ENCODE data around the gene CTBP2. TPM values are rescaled to one million over a fixed set of nuclear protein-coding genes. Genes with fewer than 3 reads are reported as not detected.

Gene CTBP2
- total RNA-seq, 2 experiments from 2014 or later: 0.17 TPM; not detected in 1

DNA sequence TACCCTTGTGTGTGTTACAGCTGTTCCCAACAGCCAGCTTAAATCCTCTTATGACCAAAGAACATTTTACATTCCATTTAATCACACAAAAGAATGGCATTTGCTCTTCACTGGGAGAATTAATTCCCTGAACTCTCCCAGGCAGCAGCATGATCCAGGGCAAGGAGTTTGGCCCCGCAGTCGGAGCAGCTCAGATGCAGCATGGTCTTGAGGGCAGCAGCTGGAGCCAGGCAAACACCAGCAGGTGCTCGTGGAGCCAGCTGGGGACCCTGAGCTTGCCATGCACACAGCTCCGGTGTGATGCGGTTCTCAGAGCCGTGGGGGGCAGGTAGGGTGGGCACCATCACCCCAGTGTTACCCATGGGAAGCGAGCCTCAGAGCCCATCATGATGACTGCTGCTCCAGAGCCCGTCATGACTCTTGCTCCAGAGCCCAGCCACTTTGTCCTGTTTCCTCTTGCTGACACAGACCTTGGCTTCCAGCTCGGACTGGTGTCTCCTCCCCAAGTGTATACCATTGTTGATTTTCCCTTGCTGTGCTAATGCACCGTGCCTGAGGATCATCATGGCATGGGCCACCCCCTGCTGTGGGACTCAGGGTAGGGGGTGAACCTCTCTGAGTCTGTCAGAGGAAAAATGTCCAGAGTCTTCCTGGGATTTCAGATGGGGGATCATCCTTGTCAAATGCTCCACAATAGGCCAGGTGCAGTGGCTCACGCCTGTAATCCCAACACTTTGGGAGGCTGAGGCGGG lies 142.6 kb downstream of the CTBP2 start:
- ChIA-PET CTCF (no interaction called here), POLR2A (no interaction called here)
- Histone ChIP-seq H3K27me3 (ENCODE audit: control insufficient read depth in 1 of 2, insufficient read depth in 2 of 2, low read length in 2 of 2) (peaks cover 0 to 2% of the 10 kb centered on the region in 2 experiments), H3K36me3 (ENCODE audit: insufficient read depth, low read length) (no peaks in the 10 kb centered on the region), H3K4me1 (ENCODE audit: insufficient read depth, low read length) (no peaks in the 10 kb centered on the region), H3K4me3 (ENCODE audit: low read length) (no peak overlapping the region), H3K9me3 (ENCODE audit: control insufficient read depth in 1 of 2, insufficient read depth in 1 of 2, low read length in 2 of 2) (peaks cover 0 to 7% of the 10 kb centered on the region in 2 experiments), H3K27ac (ENCODE audit: low read depth in 1 of 2, low read length in 2 of 2) (no peak overlapping the region)
- H3K4me1 Mint-ChIP-seq (ENCODE audit: low read depth): no peaks in the 10 kb centered on the region
- peaks cover 4% of the 10 kb centered on the region for H3K9me3 Mint-ChIP-seq
- H3K4me3 Mint-ChIP-seq: no peak overlapping the region
- ATAC-seq (ENCODE audit: poor library complexity) (no peak), DNase-seq (no peak)
- H3K27ac Mint-ChIP-seq: no peak overlapping the region
- peaks cover 4% of the 10 kb centered on the region for H3K27me3 Mint-ChIP-seq
- TF ChIP-seq, protein P1, sequence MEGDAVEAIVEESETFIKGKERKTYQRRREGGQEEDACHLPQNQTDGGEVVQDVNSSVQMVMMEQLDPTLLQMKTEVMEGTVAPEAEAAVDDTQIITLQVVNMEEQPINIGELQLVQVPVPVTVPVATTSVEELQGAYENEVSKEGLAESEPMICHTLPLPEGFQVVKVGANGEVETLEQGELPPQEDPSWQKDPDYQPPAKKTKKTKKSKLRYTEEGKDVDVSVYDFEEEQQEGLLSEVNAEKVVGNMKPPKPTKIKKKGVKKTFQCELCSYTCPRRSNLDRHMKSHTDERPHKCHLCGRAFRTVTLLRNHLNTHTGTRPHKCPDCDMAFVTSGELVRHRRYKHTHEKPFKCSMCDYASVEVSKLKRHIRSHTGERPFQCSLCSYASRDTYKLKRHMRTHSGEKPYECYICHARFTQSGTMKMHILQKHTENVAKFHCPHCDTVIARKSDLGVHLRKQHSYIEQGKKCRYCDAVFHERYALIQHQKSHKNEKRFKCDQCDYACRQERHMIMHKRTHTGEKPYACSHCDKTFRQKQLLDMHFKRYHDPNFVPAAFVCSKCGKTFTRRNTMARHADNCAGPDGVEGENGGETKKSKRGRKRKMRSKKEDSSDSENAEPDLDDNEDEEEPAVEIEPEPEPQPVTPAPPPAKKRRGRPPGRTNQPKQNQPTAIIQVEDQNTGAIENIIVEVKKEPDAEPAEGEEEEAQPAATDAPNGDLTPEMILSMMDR (IDR thresholded peaks at IDR 0.05): no peak
- intact Hi-C loops (cut with DNase I, micrococcal nuclease): no loop called here
- H3K36me3 Mint-ChIP-seq (ENCODE audit: low read depth): no peaks in the 10 kb centered on the region

DNA sequence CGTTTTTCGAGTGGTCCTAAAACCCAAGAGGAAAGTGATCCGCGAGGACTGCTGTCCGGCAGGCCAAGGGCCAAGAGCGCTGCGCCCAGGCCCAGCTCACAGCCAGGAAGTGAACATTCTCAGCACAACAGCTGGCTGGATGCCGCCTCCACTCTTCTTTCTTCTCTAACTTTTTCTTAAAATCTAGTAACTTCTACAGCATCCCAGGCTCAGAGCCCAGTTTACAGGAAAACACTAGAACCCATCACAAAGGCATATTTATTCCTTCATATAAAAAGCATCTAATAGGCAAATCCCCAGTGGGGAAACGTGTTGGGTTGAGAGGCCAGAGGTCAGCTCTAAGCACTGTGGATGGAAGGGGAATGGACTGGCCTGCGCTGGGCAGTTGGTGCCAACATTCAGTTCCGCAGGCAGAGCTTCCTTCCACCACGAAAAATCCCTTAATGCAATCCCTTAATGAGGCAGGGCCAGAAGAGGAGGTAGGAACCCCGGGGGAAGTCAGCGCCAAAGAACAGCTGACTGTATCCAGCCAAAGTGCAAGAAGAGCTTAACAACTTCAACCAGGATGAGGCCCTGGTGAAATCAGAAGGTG lies 143.7 kb downstream of the CTBP2 start:
- peaks cover 0 to 7% of the 10 kb centered on the region in 2 experiments for H3K9me3 ChIP-seq (ENCODE audit: control insufficient read depth in 1 of 2, insufficient read depth in 1 of 2, low read length in 2 of 2)
- DNase-seq (no peak), ATAC-seq (ENCODE audit: poor library complexity) (no peak)
- Mint-ChIP-seq H3K36me3 (ENCODE audit: low read depth) (no peaks in the 10 kb centered on the region), H3K27me3 (peaks cover 4% of the 10 kb centered on the region), H3K4me1 (ENCODE audit: low read depth) (no peaks in the 10 kb centered on the region), H3K9me3 (peaks cover 4% of the 10 kb centered on the region), H3K27ac (no peak overlapping the region), H3K4me3 (no peak overlapping the region)
- POLR2A ChIA-PET: no interaction called here
- H3K27ac ChIP-seq (ENCODE audit: low read depth in 1 of 2, low read length in 2 of 2): no peak overlapping the region
- H3K36me3 ChIP-seq (ENCODE audit: insufficient read depth, low read length): no peaks in the 10 kb centered on the region
- TF ChIP-seq, protein P1 (IDR thresholded peaks at IDR 0.05): no peak
- H3K4me3 ChIP-seq (ENCODE audit: low read length): no peak overlapping the region
- CTCF ChIA-PET: no interaction called here
- H3K4me1 ChIP-seq (ENCODE audit: insufficient read depth, low read length): no peaks in the 10 kb centered on the region
- intact Hi-C loops (cut with DNase I, micrococcal nuclease): no loop called here
- H3K27me3 ChIP-seq (ENCODE audit: control insufficient read depth in 1 of 2, insufficient read depth in 2 of 2, low read length in 2 of 2): peaks cover 0 to 2% of the 10 kb centered on the region in 2 experiments

DNA sequence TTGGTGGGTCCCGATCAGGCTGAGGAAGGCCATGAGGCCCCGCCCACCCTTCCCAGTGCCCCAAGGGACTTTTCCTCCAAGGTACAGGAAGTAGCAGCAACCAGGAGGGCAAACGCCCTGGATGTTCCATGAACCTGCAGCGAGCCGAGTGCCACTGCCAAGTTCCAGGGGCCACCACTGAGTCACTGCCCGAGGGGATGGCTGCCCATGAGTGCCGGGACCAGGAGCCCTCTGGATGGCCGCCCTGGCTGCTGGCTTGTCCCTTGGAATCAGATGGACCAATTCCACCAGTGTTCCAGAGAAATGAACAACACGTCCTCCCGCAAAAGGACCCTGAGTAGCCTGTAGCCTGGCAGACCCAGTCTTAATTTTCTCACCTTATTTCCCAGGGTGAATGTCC lies 144.2 kb downstream of the CTBP2 start:
- H3K9me3 Mint-ChIP-seq: peaks cover 4% of the 10 kb centered on the region
- intact Hi-C loops (cut with DNase I, micrococcal nuclease): no loop called here
- no peak overlapping the region for H3K27ac ChIP-seq (ENCODE audit: low read depth in 1 of 2, low read length in 2 of 2)
- H3K4me1 Mint-ChIP-seq (ENCODE audit: low read depth): no peaks in the 10 kb centered on the region
- H3K4me3 Mint-ChIP-seq: no peak overlapping the region
- no peaks in the 10 kb centered on the region for H3K36me3 ChIP-seq (ENCODE audit: insufficient read depth, low read length)
- ATAC-seq (ENCODE audit: poor library complexity) (no peak), DNase-seq (no peak)
- peaks cover 0 to 2% of the 10 kb centered on the region in 2 experiments for H3K27me3 ChIP-seq (ENCODE audit: control insufficient read depth in 1 of 2, insufficient read depth in 2 of 2, low read length in 2 of 2)
- POLR2A ChIA-PET: no interaction called here
- TF ChIP-seq, protein P1 (IDR thresholded peaks at IDR 0.05): no peak
- H3K4me1 ChIP-seq (ENCODE audit: insufficient read depth, low read length): no peaks in the 10 kb centered on the region
- H3K9me3 ChIP-seq (ENCODE audit: control insufficient read depth in 1 of 2, insufficient read depth in 1 of 2, low read length in 2 of 2): peaks cover 0 to 7% of the 10 kb centered on the region in 2 experiments
- no peak overlapping the region for H3K4me3 ChIP-seq (ENCODE audit: low read length)
- H3K36me3 Mint-ChIP-seq (ENCODE audit: low read depth): no peaks in the 10 kb centered on the region
- H3K27me3 Mint-ChIP-seq: peaks cover 4% of the 10 kb centered on the region
- CTCF ChIA-PET: no interaction called here
- H3K27ac Mint-ChIP-seq: no peak overlapping the region

All from CD4-positive, alpha-beta T cell (primary cell).